Measurements from ENCODE around the gene ATAD1.
A peak's percentile ranks its signal among the peaks of the same experiment; 100 is the strongest.

- peak; percentile 38 for TF ChIP-seq CTCF (IDR thresholded peaks at IDR 0.05; ENCODE audit: low read depth, low read length)
- no peak for TF ChIP-seq EZH2phosphoT487 (IDR thresholded peaks at IDR 0.05; ENCODE audit: low read depth)
These were observed 43.5 kb upstream of the ATAD1 start for GRCh38 chr10:87861566-87861952.
